GM23338 (cell line): ENCODE results near the gene AP2A2. TPM values are rescaled to one million over a fixed set of nuclear protein-coding genes. Genes with fewer than 3 reads are reported as not detected.
A peak's percentile ranks its signal among the peaks of the same experiment; 100 is the strongest.

Experiments used
- ATAC-seq: fragments of 200-7000 bp; cut with Tn5 transposase; 3 replicates; pipeline ENCODE4 v1.9.1; 2020
- DNase-seq: peaks from one replicate; pipeline ENCODE4 v3.0.0-alpha.2; 2015; ENCODE audit warnings: low spot score
- H2AFZ ChIP-seq: fragments of 200-600 bp; sonication (generic); 2 replicates; pipeline ENCODE4 v1.8.0; 2016; ENCODE audit warnings: antibody characterized with exemption, mild to moderate bottlenecking, moderate library complexity
- H3F3A ChIP-seq: fragments of 200-600 bp; sonication (generic); replicated peaks from 2 replicates; pipeline ENCODE4 v1.8.0; 2017; ENCODE audit warnings: antibody characterized with exemption, mixed run types, low read depth
- H3K27ac ChIP-seq: fragments of 200-600 bp; sonication (generic); 2 replicates; pipeline ENCODE4 v1.6.1; 2016; ENCODE audit warnings: low read depth
- H3K27me3 ChIP-seq: fragments of 200-600 bp; sonication (generic); 2 replicates; pipeline ENCODE4 v1.8.0; 2016; ENCODE audit warnings: mild to moderate bottlenecking, mixed run types, moderate library complexity; ENCODE audit not compliant: insufficient read depth
- H3K36me3 ChIP-seq: fragments of 200-600 bp; sonication (generic); 2 replicates; pipeline ENCODE4 v1.8.0; 2016; ENCODE audit warnings: mild to moderate bottlenecking; ENCODE audit not compliant: insufficient read depth
- H3K4me1 ChIP-seq: fragments of 200-600 bp; sonication (generic); 2 replicates; pipeline ENCODE4 v1.8.0; 2016; ENCODE audit warnings: mild to moderate bottlenecking, moderate library complexity; ENCODE audit not compliant: insufficient read depth
- H3K4me2 ChIP-seq: fragments of 200-600 bp; sonication (generic); 2 replicates; pipeline ENCODE4 v1.7.1; 2017; ENCODE audit warnings: mixed run types
- H3K4me3 ChIP-seq: fragments of 200-600 bp; sonication (generic); 2 replicates; pipeline ENCODE4 v1.6.1; 2016; ENCODE audit warnings: mixed run types
- H3K79me2 ChIP-seq: fragments of 200-600 bp; sonication (generic); replicated peaks from 2 replicates; pipeline ENCODE4 v1.8.0; 2017; ENCODE audit warnings: mild to moderate bottlenecking; ENCODE audit not compliant: insufficient read depth
- H3K9me2 ChIP-seq: fragments of 200-600 bp; sonication (generic); 2 replicates; pipeline ENCODE4 v1.8.0; 2017; ENCODE audit not compliant: insufficient read depth
- H4K20me1 ChIP-seq: fragments of 200-600 bp; sonication (generic); replicated peaks from 2 replicates; pipeline ENCODE4 v1.8.0; 2017; ENCODE audit warnings: mild to moderate bottlenecking; ENCODE audit not compliant: insufficient read depth
- H3K27ac Mint-ChIP-seq: 2 replicates; pipeline ENCODE4 v1.8.0; 2020; ENCODE audit warnings: inconsistent platforms, mild to moderate bottlenecking, moderate library complexity, mixed read lengths
- H3K27me3 Mint-ChIP-seq: 3 replicates; pipeline ENCODE4 v1.8.0; 2022; ENCODE audit warnings: low read depth, mild to moderate bottlenecking, moderate library complexity, mixed read lengths, inconsistent platforms; ENCODE audit not compliant: insufficient read depth, poor library complexity
- H3K36me3 Mint-ChIP-seq: 3 replicates; pipeline ENCODE4 v1.8.0; 2021; ENCODE audit warnings: low read depth, mild to moderate bottlenecking, inconsistent platforms, moderate library complexity, mixed read lengths
- H3K4me1 Mint-ChIP-seq: 3 replicates; pipeline ENCODE4 v1.8.0; 2020; ENCODE audit warnings: mild to moderate bottlenecking, inconsistent platforms, mixed read lengths
- H3K4me3 Mint-ChIP-seq: 3 replicates; pipeline ENCODE4 v1.8.0; 2021; ENCODE audit warnings: moderate library complexity, mild to moderate bottlenecking, inconsistent platforms, mixed read lengths
- H3K9me3 Mint-ChIP-seq: 3 replicates; pipeline ENCODE4 v1.8.0; 2020; ENCODE audit warnings: moderate library complexity, mild to moderate bottlenecking, inconsistent platforms, mixed read lengths
- CREB1 ChIP-seq: fragments of 250-450 bp; sonication (Bioruptor Pico); IDR thresholded peaks from 2 replicates; pipeline ENCODE4 v1.5.0; 2020; ENCODE audit warnings: low read depth, mild to moderate bottlenecking, moderate library complexity
- EZH2 ChIP-seq: fragments of 200-600 bp; sonication (generic); IDR thresholded peaks from one replicate; pipeline ENCODE4 v1.8.0; 2017; ENCODE audit warnings: antibody characterized with exemption, mild to moderate bottlenecking, low read depth; ENCODE audit not compliant: unreplicated experiment
- EZH2phosphoT487 ChIP-seq: fragments of 200-600 bp; sonication (generic); IDR thresholded peaks from one replicate; pipeline ENCODE4 v1.8.1; 2018; ENCODE audit warnings: antibody characterized with exemption; ENCODE audit not compliant: unreplicated experiment
- JUNB ChIP-seq: IDR thresholded peaks from one replicate; pipeline ENCODE4 v1.6.1; 2016; ENCODE audit warnings: antibody characterized with exemption; ENCODE audit not compliant: unreplicated experiment
- POLR2AphosphoS5 ChIP-seq: IDR thresholded peaks from 2 replicates; pipeline ENCODE4 v1.6.1; 2016; ENCODE audit warnings: antibody characterized with exemption, low read depth
- ZNF114 ChIP-seq: fragments of 250-450 bp; sonication (Bioruptor Pico); IDR thresholded peaks from 2 replicates; pipeline ENCODE4 v1.5.0; 2020; ENCODE audit warnings: mild to moderate bottlenecking, moderate library complexity
- polyA plus RNA-seq: library from polyadenylated mRNA; unstranded; fragments of >200 nt; fragmentation: Nextera tagmentation; extraction: Ambion mirVana; gene quantifications from 2 replicates; pipeline ENCODE4 v1.2.1, GENCODE V29; 2016
- total RNA-seq: library from RNA; depleted of rRNA; stranded (reverse); fragments of >200 nt; shearing (Covaris generic); gene quantifications from 2 replicates; pipeline ENCODE4 v1.2.3, GENCODE V29; 2014
- TF ChIP-seq, protein P1 (sequence below): fragments of 250-450 bp; sonication (Bioruptor Pico); IDR thresholded peaks from 2 replicates; pipeline ENCODE4 v1.5.0; 2020; ENCODE audit warnings: mild to moderate bottlenecking, moderate library complexity
- TF ChIP-seq, protein P2 (sequence below): IDR thresholded peaks from one replicate; pipeline ENCODE4 v1.6.1; 2018; ENCODE audit warnings: antibody characterized with exemption; ENCODE audit not compliant: unreplicated experiment
- TF ChIP-seq, protein P3 (sequence below): IDR thresholded peaks from 2 replicates; pipeline ENCODE4 v1.6.1; 2016; ENCODE audit warnings: antibody characterized with exemption
- TF ChIP-seq, protein P4 (sequence below), 2 experiments: fragments of 200-600 bp in 1 of 2; sonication (generic) in 1 of 2; conservative IDR thresholded peaks; 2 replicates each; pipeline versions ENCODE4 v1.5.1 to v1.6.1; 2016 to 2017; ENCODE audit warnings: antibody characterized with exemption in 2 of 2, low read depth in 2 of 2, mild to moderate bottlenecking in 2 of 2, moderate library complexity in 1 of 2

The AP2A2 gene
- total and polyA plus RNA-seq, 2 experiments from 2014 or later: 23.7 to 47.5 TPM

DNA sequence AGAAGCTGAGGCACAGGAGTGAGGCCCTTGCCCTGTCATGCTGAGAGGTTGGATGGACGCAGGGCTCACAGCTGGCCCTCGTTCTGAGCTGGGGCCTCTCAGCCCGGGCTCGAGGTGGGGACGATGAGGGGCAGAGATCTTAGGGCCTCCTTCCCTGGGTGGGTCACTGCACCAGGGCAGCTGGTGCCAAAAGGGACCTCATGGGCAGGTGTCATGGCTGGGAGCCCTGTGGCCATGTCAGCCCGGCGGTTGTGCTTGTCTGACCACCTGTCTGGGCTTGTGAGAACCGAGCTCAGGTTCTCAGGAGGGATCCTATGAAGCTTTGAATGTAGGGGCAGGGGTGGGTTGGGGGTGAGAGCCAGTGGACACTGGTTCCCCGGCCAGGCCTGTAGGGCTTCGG, 112.7 kb downstream of the AP2A2 start (continued):
- TF ChIP-seq, protein P1, sequence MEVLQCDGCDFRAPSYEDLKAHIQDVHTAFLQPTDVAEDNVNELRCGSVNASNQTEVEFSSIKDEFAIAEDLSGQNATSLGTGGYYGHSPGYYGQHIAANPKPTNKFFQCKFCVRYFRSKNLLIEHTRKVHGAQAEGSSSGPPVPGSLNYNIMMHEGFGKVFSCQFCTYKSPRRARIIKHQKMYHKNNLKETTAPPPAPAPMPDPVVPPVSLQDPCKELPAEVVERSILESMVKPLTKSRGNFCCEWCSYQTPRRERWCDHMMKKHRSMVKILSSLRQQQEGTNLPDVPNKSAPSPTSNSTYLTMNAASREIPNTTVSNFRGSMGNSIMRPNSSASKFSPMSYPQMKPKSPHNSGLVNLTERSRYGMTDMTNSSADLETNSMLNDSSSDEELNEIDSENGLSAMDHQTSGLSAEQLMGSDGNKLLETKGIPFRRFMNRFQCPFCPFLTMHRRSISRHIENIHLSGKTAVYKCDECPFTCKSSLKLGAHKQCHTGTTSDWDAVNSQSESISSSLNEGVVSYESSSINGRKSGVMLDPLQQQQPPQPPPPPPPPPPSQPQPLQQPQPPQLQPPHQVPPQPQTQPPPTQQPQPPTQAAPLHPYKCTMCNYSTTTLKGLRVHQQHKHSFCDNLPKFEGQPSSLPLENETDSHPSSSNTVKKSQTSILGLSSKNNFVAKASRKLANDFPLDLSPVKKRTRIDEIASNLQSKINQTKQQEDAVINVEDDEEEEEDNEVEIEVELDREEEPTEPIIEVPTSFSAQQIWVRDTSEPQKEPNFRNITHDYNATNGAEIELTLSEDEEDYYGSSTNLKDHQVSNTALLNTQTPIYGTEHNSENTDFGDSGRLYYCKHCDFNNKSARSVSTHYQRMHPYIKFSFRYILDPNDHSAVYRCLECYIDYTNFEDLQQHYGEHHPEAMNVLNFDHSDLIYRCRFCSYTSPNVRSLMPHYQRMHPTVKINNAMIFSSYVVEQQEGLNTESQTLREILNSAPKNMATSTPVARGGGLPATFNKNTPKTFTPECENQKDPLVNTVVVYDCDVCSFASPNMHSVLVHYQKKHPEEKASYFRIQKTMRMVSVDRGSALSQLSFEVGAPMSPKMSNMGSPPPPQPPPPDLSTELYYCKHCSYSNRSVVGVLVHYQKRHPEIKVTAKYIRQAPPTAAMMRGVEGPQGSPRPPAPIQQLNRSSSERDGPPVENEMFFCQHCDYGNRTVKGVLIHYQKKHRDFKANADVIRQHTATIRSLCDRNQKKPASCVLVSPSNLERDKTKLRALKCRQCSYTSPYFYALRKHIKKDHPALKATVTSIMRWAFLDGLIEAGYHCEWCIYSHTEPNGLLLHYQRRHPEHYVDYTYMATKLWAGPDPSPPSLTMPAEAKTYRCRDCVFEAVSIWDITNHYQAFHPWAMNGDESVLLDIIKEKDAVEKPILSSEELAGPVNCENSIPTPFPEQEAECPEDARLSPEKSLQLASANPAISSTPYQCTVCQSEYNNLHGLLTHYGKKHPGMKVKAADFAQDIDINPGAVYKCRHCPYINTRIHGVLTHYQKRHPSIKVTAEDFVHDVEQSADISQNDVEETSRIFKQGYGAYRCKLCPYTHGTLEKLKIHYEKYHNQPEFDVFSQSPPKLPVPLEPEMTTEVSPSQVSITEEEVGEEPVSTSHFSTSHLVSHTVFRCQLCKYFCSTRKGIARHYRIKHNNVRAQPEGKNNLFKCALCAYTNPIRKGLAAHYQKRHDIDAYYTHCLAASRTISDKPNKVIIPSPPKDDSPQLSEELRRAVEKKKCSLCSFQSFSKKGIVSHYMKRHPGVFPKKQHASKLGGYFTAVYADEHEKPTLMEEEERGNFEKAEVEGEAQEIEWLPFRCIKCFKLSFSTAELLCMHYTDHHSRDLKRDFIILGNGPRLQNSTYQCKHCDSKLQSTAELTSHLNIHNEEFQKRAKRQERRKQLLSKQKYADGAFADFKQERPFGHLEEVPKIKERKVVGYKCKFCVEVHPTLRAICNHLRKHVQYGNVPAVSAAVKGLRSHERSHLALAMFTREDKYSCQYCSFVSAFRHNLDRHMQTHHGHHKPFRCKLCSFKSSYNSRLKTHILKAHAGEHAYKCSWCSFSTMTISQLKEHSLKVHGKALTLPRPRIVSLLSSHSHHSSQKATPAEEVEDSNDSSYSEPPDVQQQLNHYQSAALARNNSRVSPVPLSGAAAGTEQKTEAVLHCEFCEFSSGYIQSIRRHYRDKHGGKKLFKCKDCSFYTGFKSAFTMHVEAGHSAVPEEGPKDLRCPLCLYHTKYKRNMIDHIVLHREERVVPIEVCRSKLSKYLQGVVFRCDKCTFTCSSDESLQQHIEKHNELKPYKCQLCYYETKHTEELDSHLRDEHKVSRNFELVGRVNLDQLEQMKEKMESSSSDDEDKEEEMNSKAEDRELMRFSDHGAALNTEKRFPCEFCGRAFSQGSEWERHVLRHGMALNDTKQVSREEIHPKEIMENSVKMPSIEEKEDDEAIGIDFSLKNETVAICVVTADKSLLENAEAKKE (CRISPR knock-in tag): no peak

DNA sequence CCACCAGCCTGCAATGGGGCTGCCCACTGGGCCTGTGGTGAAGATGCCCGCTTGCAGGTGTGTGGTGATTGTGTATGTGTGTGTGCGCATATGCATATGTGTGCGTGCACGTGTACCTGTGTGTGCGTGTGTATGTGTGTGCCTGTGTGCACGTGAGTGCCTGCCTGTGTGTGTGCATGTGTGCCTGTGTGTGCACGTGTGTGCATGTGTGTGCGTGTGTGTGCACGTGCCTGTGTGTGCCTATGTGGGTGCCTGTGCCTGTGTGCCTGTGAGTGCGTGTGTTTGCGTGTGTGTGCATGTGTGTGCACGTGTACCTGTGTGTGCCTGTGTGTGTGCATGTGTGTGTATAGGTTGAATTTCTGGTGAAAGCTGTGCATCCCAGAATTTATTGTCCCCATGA, 113.3 kb downstream of the AP2A2 start:
- H3K36me3 Mint-ChIP-seq: no peaks in the 10 kb centered on the region; the same call in 2 of the 3 replicates
- no peaks in the 10 kb centered on the region for H3K4me1 Mint-ChIP-seq
- H3K79me2 ChIP-seq: no peaks in the 10 kb centered on the region
- H3K4me3 ChIP-seq: no peak overlapping the region
- H3K4me3 Mint-ChIP-seq: no peak overlapping the region
- no peak overlapping the region for H3K27ac ChIP-seq
- DNase-seq (no peak), ATAC-seq (no peak)
- H3K27ac Mint-ChIP-seq: peak overlapping the region; percentile 80
- no peaks in the 10 kb centered on the region for H3K27me3 ChIP-seq
- peaks cover under 1% of the 10 kb centered on the region; the same call in 1 of the 3 replicates for H3K9me3 Mint-ChIP-seq
- no peaks in the 10 kb centered on the region for H3F3A ChIP-seq
- no peak overlapping the region for H3K4me2 ChIP-seq
- no peaks in the 10 kb centered on the region for H4K20me1 ChIP-seq
- peaks cover 7% of the 10 kb centered on the region for H3K27me3 Mint-ChIP-seq
- H3K9me2 ChIP-seq: no peaks in the 10 kb centered on the region
- H3K4me1 ChIP-seq: no peaks in the 10 kb centered on the region
- H3K36me3 ChIP-seq: no peaks in the 10 kb centered on the region
- no peak overlapping the region for H2AFZ ChIP-seq
- TF ChIP-seq EZH2: no peak
- no peak for TF ChIP-seq CREB1 (CRISPR knock-in tag)
- TF ChIP-seq, protein P2, sequence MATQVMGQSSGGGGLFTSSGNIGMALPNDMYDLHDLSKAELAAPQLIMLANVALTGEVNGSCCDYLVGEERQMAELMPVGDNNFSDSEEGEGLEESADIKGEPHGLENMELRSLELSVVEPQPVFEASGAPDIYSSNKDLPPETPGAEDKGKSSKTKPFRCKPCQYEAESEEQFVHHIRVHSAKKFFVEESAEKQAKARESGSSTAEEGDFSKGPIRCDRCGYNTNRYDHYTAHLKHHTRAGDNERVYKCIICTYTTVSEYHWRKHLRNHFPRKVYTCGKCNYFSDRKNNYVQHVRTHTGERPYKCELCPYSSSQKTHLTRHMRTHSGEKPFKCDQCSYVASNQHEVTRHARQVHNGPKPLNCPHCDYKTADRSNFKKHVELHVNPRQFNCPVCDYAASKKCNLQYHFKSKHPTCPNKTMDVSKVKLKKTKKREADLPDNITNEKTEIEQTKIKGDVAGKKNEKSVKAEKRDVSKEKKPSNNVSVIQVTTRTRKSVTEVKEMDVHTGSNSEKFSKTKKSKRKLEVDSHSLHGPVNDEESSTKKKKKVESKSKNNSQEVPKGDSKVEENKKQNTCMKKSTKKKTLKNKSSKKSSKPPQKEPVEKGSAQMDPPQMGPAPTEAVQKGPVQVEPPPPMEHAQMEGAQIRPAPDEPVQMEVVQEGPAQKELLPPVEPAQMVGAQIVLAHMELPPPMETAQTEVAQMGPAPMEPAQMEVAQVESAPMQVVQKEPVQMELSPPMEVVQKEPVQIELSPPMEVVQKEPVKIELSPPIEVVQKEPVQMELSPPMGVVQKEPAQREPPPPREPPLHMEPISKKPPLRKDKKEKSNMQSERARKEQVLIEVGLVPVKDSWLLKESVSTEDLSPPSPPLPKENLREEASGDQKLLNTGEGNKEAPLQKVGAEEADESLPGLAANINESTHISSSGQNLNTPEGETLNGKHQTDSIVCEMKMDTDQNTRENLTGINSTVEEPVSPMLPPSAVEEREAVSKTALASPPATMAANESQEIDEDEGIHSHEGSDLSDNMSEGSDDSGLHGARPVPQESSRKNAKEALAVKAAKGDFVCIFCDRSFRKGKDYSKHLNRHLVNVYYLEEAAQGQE: no peak
- no peak for TF ChIP-seq JUNB
- TF ChIP-seq, protein P3, sequence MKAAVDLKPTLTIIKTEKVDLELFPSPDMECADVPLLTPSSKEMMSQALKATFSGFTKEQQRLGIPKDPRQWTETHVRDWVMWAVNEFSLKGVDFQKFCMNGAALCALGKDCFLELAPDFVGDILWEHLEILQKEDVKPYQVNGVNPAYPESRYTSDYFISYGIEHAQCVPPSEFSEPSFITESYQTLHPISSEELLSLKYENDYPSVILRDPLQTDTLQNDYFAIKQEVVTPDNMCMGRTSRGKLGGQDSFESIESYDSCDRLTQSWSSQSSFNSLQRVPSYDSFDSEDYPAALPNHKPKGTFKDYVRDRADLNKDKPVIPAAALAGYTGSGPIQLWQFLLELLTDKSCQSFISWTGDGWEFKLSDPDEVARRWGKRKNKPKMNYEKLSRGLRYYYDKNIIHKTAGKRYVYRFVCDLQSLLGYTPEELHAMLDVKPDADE: no peak
- TF ChIP-seq EZH2phosphoT487: no peak
- TF ChIP-seq POLR2AphosphoS5: no peak
- no peak for TF ChIP-seq ZNF114
- TF ChIP-seq, protein P4, sequence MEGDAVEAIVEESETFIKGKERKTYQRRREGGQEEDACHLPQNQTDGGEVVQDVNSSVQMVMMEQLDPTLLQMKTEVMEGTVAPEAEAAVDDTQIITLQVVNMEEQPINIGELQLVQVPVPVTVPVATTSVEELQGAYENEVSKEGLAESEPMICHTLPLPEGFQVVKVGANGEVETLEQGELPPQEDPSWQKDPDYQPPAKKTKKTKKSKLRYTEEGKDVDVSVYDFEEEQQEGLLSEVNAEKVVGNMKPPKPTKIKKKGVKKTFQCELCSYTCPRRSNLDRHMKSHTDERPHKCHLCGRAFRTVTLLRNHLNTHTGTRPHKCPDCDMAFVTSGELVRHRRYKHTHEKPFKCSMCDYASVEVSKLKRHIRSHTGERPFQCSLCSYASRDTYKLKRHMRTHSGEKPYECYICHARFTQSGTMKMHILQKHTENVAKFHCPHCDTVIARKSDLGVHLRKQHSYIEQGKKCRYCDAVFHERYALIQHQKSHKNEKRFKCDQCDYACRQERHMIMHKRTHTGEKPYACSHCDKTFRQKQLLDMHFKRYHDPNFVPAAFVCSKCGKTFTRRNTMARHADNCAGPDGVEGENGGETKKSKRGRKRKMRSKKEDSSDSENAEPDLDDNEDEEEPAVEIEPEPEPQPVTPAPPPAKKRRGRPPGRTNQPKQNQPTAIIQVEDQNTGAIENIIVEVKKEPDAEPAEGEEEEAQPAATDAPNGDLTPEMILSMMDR (conservative IDR thresholded peaks at IDR 0.05; ENCODE audit: low read depth in 2 of 2): no peak
